CD4-positive, alpha-beta T cell (primary cell): ENCODE results near the gene LHFPL6. TPM values are rescaled to one million over a fixed set of nuclear protein-coding genes. Genes with fewer than 3 reads are reported as not detected.

Experiments used
- ATAC-seq: fragments of 200-7000 bp; cut with Tn5 transposase; one replicate; pipeline ENCODE4 v1.10.0; 2022; ENCODE audit warnings: mild to moderate bottlenecking; ENCODE audit not compliant: poor library complexity
- CTCF ChIA-PET: fragments of 350-600 bp; sonication (Branson Sonifier 250); formaldehyde crosslinking; loops from one replicate; lab custom pipeline; 2021; ENCODE audit warnings: antibody characterized with exemption, inconsistent platforms; lab: Charles Lee
- POLR2A ChIA-PET: fragments of 350-600 bp; sonication (Branson Sonifier 250); formaldehyde crosslinking; loops from one replicate; lab custom pipeline; 2021; ENCODE audit warnings: antibody characterized with exemption, inconsistent platforms; lab: Charles Lee
- DNase-seq, 14 experiments: peaks; one replicate each; pipeline ENCODE4 v3.0.0-alpha.2; 2013 to 2020; ENCODE audit warnings: mixed read lengths in 2 of 14
- H3K27ac ChIP-seq, 2 donors: one replicate each; pipeline versions ENCODE4 v1.5.1 to v1.7.0; 2013; ENCODE audit warnings: low read length in 2 of 2, low read depth in 1 of 2, mild to moderate bottlenecking in 1 of 2
- H3K27me3 ChIP-seq, 2 experiments: 1 replicate in 1 of 2; 2 replicates in 1 of 2; pipeline versions ENCODE4 v1.6.1 to v1.7.0; 2013; ENCODE audit warnings: low read length in 2 of 2, control low read depth in 1 of 2, mild to moderate bottlenecking in 1 of 2, moderate library complexity in 1 of 2; ENCODE audit not compliant: insufficient read depth in 2 of 2, control insufficient read depth in 1 of 2
- H3K36me3 ChIP-seq: one replicate; pipeline ENCODE4 v1.6.1; 2013; ENCODE audit warnings: low read length, control low read depth; ENCODE audit not compliant: insufficient read depth
- H3K4me1 ChIP-seq: one replicate; pipeline ENCODE4 v1.6.1; 2013; ENCODE audit warnings: low read length, control low read depth; ENCODE audit not compliant: insufficient read depth
- H3K4me3 ChIP-seq: one replicate; pipeline ENCODE4 v1.5.1; 2013; ENCODE audit warnings: mild to moderate bottlenecking, low read length, moderate library complexity
- H3K9me3 ChIP-seq, 2 experiments: 1 replicate in 1 of 2; 2 replicates in 1 of 2; pipeline versions ENCODE4 v1.6.1 to v1.7.0; 2013; ENCODE audit warnings: low read length in 2 of 2, mild to moderate bottlenecking in 2 of 2, control low read depth in 1 of 2, moderate library complexity in 1 of 2; ENCODE audit not compliant: control insufficient read depth in 1 of 2, insufficient read depth in 1 of 2
- H3K27ac Mint-ChIP-seq: one replicate; pipeline ENCODE4 v1.8.0; 2020; ENCODE audit warnings: mixed read lengths
- H3K27me3 Mint-ChIP-seq: one replicate; pipeline ENCODE4 v1.8.0; 2021; ENCODE audit warnings: mixed read lengths
- H3K36me3 Mint-ChIP-seq: one replicate; pipeline ENCODE4 v1.8.0; 2021; ENCODE audit warnings: low read depth, mixed read lengths
- H3K4me1 Mint-ChIP-seq: one replicate; pipeline ENCODE4 v1.8.0; 2021; ENCODE audit warnings: low read depth, mixed read lengths
- H3K4me3 Mint-ChIP-seq: one replicate; pipeline ENCODE4 v1.8.0; 2020; ENCODE audit warnings: mild to moderate bottlenecking, mixed read lengths
- H3K9me3 Mint-ChIP-seq: one replicate; pipeline ENCODE4 v1.8.0; 2020; ENCODE audit warnings: mixed read lengths
- CTCF ChIP-seq: fragments of 200-600 bp; IDR thresholded peaks from one replicate; pipeline ENCODE4 v1.8.0; 2022; ENCODE audit warnings: antibody characterized with exemption, mild to moderate bottlenecking
- intact Hi-C, 2 experiments: fragments of 100-400 bp; cut with DNase I in 1 of 2; cut with micrococcal nuclease in 1 of 2; formaldehyde crosslinking; loops; one replicate each; pipeline versions ENCODE4 v1.15.1 to v1.9.0; 2023 to 2025; cut with DNase I, micrococcal nuclease
- total RNA-seq, 174 experiments: library from RNA in 2 of 174; stranded (reverse) in 2 of 174; gene quantifications; one replicate each; pipeline ENCODE4 v1.2.3 and lab custom pipeline; 2021 to 2026

The LHFPL6 gene
- total RNA-seq, 2 experiments from 2014 or later, result not detected

DNA sequence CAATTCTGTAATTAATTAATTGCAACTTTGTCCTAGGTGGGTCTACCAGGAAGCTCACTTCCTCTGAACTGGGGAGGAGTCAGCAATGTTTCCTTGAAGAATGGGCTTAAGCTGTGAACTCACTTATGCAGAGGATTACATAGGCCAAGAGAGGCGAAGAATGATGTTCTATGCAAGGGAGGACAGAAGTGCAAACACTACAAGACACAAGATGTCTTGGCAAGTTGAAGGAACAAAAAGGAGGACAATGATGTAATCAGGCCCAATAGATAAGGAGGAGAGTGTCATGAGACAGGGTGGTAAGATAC, 275.9 kb downstream of the LHFPL6 start:
- H3K4me3 ChIP-seq, result no peak overlapping the region
- CTCF ChIA-PET, result no interaction called here
- Mint-ChIP-seq H3K27ac (no peak overlapping the region), H3K36me3 (no peaks in the 10 kb centered on the region), H3K4me3 (no peak overlapping the region), H3K27me3 (peaks cover 6% of the 10 kb centered on the region), H3K9me3 (peaks cover under 1% of the 10 kb centered on the region), H3K4me1 (no peaks in the 10 kb centered on the region)
- H3K4me1 ChIP-seq, result no peaks in the 10 kb centered on the region
- no peaks in the 10 kb centered on the region for H3K36me3 ChIP-seq
- intact Hi-C loops, result no loop called here
- H3K27ac ChIP-seq, result no peak overlapping the region
- DNase-seq (no peak), ATAC-seq (no peak)
- TF ChIP-seq CTCF, result no peak
- no peaks in the 10 kb centered on the region for H3K9me3 ChIP-seq
- H3K27me3 ChIP-seq, result no peaks in the 10 kb centered on the region
- POLR2A ChIA-PET, result no interaction called here

DNA sequence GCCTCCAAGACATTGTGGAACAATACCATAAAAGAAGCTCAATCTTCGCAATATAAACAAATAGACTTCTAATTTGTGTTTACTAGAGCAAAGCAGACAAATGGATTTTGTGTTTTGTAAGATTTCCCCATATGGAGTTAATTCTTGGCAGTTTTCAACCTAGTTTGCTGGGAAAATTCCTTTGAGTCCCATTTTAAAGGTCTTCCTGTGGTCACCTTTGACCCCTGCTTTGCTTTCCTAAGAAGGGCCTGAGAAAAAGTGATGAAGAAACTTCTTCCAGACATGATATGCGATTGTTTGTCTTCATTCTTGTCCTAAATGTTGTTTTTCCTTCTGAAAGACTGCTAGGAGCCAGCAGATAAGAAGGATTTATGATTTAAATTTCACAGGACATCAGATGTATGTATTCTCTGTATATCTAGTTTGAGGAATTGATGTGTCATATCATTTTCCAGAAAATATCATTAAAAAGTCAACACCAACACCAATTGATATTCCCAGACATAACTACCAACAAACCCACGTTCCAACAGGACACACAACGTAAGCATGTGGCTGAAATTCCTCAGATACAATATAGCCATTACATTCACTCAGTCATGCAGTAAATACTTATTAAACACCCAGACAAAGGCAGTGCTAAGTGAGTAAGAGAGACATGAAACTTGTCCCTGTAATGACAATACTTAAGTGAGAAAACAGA, 276.4 kb downstream of the LHFPL6 start:
- no peak for TF ChIP-seq CTCF
- Mint-ChIP-seq H3K4me3 (no peak overlapping the region), H3K36me3 (no peaks in the 10 kb centered on the region), H3K9me3 (no peaks in the 10 kb centered on the region), H3K27me3 (peaks cover 6% of the 10 kb centered on the region), H3K27ac (no peak overlapping the region), H3K4me1 (no peaks in the 10 kb centered on the region)
- ChIA-PET CTCF (no interaction called here), POLR2A (no interaction called here)
- Histone ChIP-seq H3K27ac (no peak overlapping the region), H3K4me1 (no peaks in the 10 kb centered on the region), H3K36me3 (no peaks in the 10 kb centered on the region), H3K4me3 (no peak overlapping the region), H3K27me3 (no peaks in the 10 kb centered on the region), H3K9me3 (no peaks in the 10 kb centered on the region)
- ATAC-seq, result no peak
- intact Hi-C loops, result no loop called here
- DNase-seq, result no peak

GRCh38 chr13:39324806-39325311, 278.1 kb downstream of the LHFPL6 start:
- Mint-ChIP-seq H3K36me3 (no peaks in the 10 kb centered on the region), H3K4me1 (no peaks in the 10 kb centered on the region), H3K27ac (no peak overlapping the region), H3K9me3 (no peaks in the 10 kb centered on the region), H3K4me3 (no peak overlapping the region), H3K27me3 (peaks cover 12% of the 10 kb centered on the region)
- no peak for TF ChIP-seq CTCF
- H3K4me1 ChIP-seq, result no peaks in the 10 kb centered on the region
- no peak overlapping the region for H3K4me3 ChIP-seq
- intact Hi-C loops, result no loop called here
- ChIA-PET POLR2A (no interaction called here), CTCF (no interaction called here)
- no peaks in the 10 kb centered on the region for H3K36me3 ChIP-seq
- H3K27ac ChIP-seq, result no peak overlapping the region
- no peaks in the 10 kb centered on the region for H3K27me3 ChIP-seq
- no peak for DNase-seq
- ATAC-seq, result no peak
- H3K9me3 ChIP-seq, result no peaks in the 10 kb centered on the region
